IPS DF 4.7 (cell line): Measurements from ENCODE around the gene OXSR1.
"Not testable (repeated sequence)": the region's sequence is repeated elsewhere in the genome, so short reads cannot be mapped to it uniquely, and the experiment has no call there.

ENCODE experiments used
- DNase-seq: peaks from one replicate; pipeline ENCODE4 v3.0.0-alpha.2; 2013; ENCODE audit warnings: low spot score; ENCODE audit errors: extremely low read depth

The OXSR1 gene

DNA sequence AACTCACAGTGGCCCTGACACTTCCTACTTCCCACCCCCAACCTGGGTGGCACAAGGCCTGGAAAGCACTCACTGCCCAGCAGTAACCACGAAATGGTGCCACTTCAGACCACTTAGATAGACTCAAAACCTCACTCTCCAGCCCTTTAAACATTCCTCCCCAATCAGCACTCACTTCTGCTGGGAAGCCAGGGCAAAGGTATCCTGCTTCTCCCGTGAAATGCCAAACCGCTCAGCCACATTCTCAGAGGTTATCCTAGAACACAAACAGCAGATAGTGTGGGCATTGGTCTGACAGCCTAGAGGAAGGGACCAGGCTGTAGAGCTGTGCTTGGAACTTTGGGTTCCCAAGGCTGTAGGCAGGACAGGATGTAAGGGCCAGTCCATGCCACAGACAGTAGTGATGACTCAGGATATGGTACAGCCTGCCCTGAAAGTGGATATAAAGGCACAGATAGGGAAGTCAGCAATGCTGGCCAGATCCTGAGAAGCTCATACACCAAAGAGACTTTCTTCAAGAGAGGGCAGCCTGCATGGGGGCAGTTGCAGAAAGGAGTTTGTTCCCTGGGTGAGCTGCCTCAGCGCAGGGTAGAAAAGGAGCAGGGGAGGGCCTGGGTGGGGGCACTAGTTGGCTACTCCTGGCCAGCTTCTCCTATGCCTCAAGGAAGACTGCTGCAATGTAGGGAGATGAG, 37.6 kb upstream of the OXSR1 start:
- DNase-seq, result no peak

GRCh38 chr3:38128303-38128655, 37.1 kb upstream of the OXSR1 start:
- no peak for DNase-seq

DNA sequence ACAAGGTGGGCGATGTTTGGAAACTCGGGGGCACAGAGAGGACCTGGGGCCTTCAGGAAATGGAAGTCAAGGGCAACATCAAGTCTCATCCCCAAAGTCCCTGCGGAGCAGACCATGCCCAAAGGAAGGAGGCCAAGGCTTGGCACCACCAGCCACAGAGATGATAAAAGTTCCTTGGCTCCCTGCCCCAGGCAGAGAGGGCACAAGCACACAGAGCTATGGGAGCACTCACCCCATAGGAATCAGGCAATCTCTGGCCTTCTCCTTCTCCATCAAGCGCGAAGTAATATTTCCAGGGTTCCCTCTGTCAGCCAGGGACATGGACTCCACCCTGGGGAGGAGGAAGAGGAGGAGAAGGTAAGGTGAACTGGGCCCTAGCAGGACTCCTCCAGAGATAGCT, 36.3 kb upstream of the OXSR1 start:
- DNase-seq, result no peak

GRCh38 chr3:38130631-38131065, 34.7 kb upstream of the OXSR1 start:
- DNase-seq, result no peak

- no peak for DNase-seq
Measured at GRCh38 chr3:38131621-38132369, 33.5 kb upstream of the OXSR1 start.

GRCh38 chr3:38133209-38133556, 32.2 kb upstream of the OXSR1 start:
- no peak for DNase-seq

GRCh38 chr3:38133557-38134405, 31.6 kb upstream of the OXSR1 start:
- no peak for DNase-seq

DNA sequence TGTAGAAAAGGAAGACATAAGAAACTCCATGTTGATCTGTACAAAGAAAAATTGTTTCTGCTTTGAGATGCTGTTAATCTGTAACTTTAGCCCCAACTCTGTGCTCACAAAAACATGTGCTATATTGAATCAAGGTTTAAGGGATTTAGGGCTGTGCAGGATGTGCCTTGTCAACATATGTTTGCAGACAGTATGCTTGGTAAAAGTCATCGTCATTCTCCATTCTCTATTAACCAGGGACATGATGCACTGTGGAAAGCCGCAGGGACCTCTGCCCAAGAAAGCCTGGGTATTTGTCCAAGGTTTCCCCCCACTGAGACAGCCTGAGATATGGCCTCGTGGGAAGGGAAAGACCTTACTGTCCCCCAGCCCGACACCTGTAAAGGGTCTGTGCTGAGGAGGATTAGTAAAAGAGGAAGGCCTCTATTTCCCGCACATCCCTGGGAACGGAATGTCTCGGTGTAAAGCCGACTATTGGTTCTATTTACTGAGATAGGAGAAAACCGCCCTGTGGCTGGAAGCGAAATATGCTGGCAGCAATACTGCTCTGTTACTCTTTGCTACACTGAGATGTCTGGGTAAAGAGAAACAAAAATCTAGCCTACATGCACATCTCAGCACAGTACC, 30.7 kb upstream of the OXSR1 start:
- not testable (repeated sequence) for DNase-seq

GRCh38 chr3:38135621-38136277, 29.6 kb upstream of the OXSR1 start:
- DNase-seq, result not testable (repeated sequence)

DNA sequence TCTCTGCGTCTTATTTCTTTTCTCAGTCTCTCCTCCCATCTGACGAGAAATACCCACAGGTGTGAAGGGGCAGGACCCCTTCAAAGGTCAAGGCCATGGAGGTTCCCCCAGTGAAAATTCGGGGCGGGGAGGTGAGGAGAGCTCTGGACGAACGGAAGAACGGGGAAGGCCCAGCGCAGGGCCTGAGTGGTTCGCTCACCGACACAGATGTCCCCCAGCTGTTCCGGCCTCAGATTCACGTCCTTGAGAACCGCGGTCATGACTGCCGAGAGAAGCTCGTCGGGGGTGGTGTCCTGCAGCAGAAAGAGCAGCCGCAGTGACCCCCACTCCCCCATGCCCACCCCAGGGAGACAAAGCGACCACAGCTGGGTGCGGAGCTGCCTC, 29.0 kb upstream of the OXSR1 start:
- no peak for DNase-seq

GRCh38 chr3:38136777-38137614, 28.3 kb upstream of the OXSR1 start, which contains the start of gene ACAA1:
Gene ACAA1, minus strand, starts transcription at chr3:38137127. Its CDS starts 92 bp downstream, at chr3:38137035.
- peak; percentile 98 for DNase-seq

GRCh38 chr3:38137615-38138348, 27.6 kb upstream of the OXSR1 start:
- DNase-seq, result no peak

DNA sequence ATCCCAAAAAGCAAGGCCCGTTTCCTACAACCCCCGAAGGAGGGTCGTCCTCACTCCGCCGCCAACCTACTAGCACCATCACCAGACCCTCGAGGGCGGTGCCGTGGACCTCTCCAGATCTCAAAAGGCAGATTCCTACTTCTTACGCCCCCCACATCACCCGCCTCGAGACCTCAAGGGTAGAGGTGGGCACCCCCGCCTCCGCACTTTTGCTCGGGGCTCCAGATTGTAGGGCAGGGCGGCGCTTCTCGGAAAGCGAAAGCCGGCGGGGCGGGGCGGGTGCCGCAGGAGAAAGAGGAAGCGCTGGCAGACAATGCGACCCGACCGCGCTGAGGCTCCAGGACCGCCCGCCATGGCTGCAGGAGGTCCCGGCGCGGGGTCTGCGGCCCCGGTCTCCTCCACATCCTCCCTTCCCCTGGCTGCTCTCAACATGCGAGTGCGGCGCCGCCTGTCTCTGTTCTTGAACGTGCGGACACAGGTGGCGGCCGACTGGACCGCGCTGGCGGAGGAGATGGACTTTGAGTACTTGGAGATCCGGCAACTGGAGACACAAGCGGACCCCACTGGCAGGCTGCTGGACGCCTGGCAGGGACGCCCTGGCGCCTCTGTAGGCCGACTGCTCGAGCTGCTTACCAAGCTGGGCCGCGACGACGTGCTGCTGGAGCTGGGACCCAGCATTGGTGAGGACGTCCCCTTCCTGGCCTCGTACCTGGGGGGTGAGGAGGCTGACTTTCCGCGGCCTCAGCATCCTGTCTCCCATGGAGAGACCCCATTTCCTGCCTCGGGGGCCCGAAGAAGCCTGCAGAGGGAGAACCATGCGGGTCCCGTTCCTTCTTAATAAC, 26.8 kb upstream of the OXSR1 start, which contains the start of gene MYD88:
TSS of gene MYD88 (plus strand) at position 313 of the 842 bp plus-strand sequence. CDS start at position 353, 40 bp downstream.
- no peak for DNase-seq

DNA sequence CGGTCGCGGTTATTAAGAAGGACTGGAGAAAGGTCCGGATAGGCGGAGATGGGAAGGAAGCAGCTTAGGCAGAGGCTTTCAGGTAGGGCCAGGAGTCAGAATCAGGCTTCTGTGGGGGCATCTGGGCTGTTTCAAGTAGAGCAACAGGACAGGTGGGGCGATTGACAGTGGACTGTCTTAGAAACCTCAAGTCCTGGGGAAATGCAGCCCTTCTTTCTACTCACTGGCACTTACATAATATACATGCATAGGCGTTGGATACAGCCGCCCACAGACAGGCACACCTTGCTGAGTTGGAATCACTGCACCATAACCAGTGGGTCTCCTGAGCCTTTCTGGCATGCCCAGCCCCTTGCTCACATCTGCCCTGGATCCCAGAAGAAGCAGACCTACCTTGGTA, 26.1 kb upstream of the OXSR1 start:
- DNase-seq, result no peak

DNA sequence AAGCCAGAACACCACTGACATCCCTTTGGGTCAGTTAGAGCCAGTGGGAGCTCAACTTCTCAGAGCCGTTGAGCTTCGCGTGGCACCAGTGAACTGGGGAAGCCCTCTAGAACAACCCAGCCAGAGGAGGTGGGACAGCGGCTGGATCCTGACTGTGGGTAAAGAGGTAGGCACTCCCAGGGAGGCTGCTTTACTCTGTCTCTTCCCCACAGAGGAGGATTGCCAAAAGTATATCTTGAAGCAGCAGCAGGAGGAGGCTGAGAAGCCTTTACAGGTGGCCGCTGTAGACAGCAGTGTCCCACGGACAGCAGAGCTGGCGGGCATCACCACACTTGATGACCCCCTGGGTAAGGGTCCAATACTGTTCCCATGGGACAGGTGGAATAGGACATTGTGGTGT, 25.7 kb upstream of the OXSR1 start:
- no peak for DNase-seq

GRCh38 chr3:38140326-38141172, 24.8 kb upstream of the OXSR1 start:
- no peak for DNase-seq

- DNase-seq, result no peak
Measured at GRCh38 chr3:38141173-38141951, 24.0 kb upstream of the OXSR1 start.
